Stimulated activated CD4-positive, alpha-beta T cell treated with anti-CD3 and anti-CD28 coated beads, Interleukin-1b, Interleukin-23, amount 100 ng/mL, for 1 hour (primary cell): ENCODE results near the gene POLR2H.

Experiments
- DNase-seq, 2 donors: peaks; one replicate each; pipeline ENCODE4 v3.0.0-alpha.2; 2020; ENCODE audit warnings: low read depth in 2 of 2

The POLR2H gene

GRCh38 chr3:184371570-184372018 lies 10.1 kb downstream of the POLR2H start:
- peak in 1 of 2 donors; percentile 41 for DNase-seq

GRCh38 chr3:184372296-184372821 lies 10.8 kb downstream of the POLR2H start:
- no peak for DNase-seq

- no peak for DNase-seq
Observed at GRCh38 chr3:184372911-184373310, 11.4 kb downstream of the POLR2H start.

GRCh38 chr3:184373422-184373821 lies 11.9 kb downstream of the POLR2H start:
- DNase-seq: no peak

GRCh38 chr3:184375747-184376461 lies 14.4 kb downstream of the POLR2H start:
- no peak for DNase-seq

GRCh38 chr3:184377374-184377773 lies 15.9 kb downstream of the POLR2H start:
- DNase-seq: no peak

GRCh38 chr3:184377882-184378445 lies 16.5 kb downstream of the POLR2H start, which contains the start of gene THPO:
TSS of gene THPO (minus strand) at chr3:184378207. CDS start at chr3:184376259, 1,948 bp downstream.
- DNase-seq: no peak

- no peak for DNase-seq
Observed at GRCh38 chr3:184378651-184379357, 17.3 kb downstream of the POLR2H start.

GRCh38 chr3:184379358-184380184 lies 18.1 kb downstream of the POLR2H start, which contains the start of gene CHRD:
TSS of gene CHRD (plus strand) at chr3:184380054. CDS start at chr3:184380319, 265 bp downstream.
- DNase-seq: no peak

- no peak for DNase-seq
Observed at GRCh38 chr3:184380185-184380626, 18.7 kb downstream of the POLR2H start.

GRCh38 chr3:184380627-184381260 lies 19.2 kb downstream of the POLR2H start:
- no peak for DNase-seq

- no peak for DNase-seq
Observed at GRCh38 chr3:184381261-184382224, 20.0 kb downstream of the POLR2H start.

- DNase-seq: no peak
Observed at GRCh38 chr3:184382326-184383032, 21.0 kb downstream of the POLR2H start.

GRCh38 chr3:184383033-184383740 lies 21.7 kb downstream of the POLR2H start:
- DNase-seq: no peak

- DNase-seq: no peak
Observed at GRCh38 chr3:184384342-184384741, 22.8 kb downstream of the POLR2H start.

GRCh38 chr3:184384856-184385422 lies 23.4 kb downstream of the POLR2H start:
- DNase-seq: no peak

- DNase-seq: no peak
Observed at GRCh38 chr3:184386047-184386806, 24.7 kb downstream of the POLR2H start.
